22Rv1 (cell line): ENCODE measurements around the gene CAMKMT.

Source experiments
- ZFX ChIP-seq: fragments of 450-650 bp; IDR thresholded peaks from 2 replicates; pipeline ENCODE4 v1.6.1; 2017; ENCODE audit warnings: antibody characterized with exemption, borderline replicate concordance
- TF ChIP-seq, protein P1 (sequence below): fragments of 450-650 bp; IDR thresholded peaks from 2 replicates; pipeline ENCODE4 v1.5.1; 2017; ENCODE audit warnings: mild to moderate bottlenecking

DNA sequence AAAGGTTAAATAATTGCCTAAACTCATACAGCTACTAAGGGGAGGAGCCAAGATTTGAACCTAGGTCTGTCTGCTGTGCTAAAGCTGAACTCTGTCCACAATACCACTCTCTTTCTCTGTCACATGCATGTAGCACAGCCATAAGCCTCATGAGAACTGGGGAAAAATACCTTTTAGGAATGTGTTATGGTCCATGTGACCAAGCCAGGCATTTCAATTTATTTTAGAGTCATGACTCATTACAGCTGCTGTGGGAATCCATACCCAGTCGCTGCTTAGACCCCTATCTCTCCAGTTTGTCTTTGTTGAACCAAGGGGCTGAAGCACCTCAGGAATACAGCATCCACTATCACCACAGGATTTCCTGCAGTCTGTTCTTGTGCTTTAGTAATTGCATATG is 379.8 kb downstream of the CAMKMT start:
- TF ChIP-seq, protein P1, sequence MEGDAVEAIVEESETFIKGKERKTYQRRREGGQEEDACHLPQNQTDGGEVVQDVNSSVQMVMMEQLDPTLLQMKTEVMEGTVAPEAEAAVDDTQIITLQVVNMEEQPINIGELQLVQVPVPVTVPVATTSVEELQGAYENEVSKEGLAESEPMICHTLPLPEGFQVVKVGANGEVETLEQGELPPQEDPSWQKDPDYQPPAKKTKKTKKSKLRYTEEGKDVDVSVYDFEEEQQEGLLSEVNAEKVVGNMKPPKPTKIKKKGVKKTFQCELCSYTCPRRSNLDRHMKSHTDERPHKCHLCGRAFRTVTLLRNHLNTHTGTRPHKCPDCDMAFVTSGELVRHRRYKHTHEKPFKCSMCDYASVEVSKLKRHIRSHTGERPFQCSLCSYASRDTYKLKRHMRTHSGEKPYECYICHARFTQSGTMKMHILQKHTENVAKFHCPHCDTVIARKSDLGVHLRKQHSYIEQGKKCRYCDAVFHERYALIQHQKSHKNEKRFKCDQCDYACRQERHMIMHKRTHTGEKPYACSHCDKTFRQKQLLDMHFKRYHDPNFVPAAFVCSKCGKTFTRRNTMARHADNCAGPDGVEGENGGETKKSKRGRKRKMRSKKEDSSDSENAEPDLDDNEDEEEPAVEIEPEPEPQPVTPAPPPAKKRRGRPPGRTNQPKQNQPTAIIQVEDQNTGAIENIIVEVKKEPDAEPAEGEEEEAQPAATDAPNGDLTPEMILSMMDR, result no peak
- no peak for TF ChIP-seq ZFX
